Measurements from ENCODE around the gene EFL1.

EFL1 gene

GRCh38 chr15:82172506-82172905 is 90.0 kb downstream of the EFL1 start:
- intact Hi-C loops (cut with DNase I), result no loop called here
- no peak for DNase-seq

- intact Hi-C loops (cut with DNase I), result no loop called here
- DNase-seq, result no peak
These were observed 93.8 kb downstream of the EFL1 start for GRCh38 chr15:82168757-82169156.

GRCh38 chr15:82168296-82168695 is 94.2 kb downstream of the EFL1 start:
- peak in 1 of 10 donors; percentile 66 for DNase-seq
- intact Hi-C loops (cut with DNase I), result no loop called here

GRCh38 chr15:82165948-82166376 is 96.6 kb downstream of the EFL1 start:
- intact Hi-C loops (cut with DNase I), result no loop called here
- DNase-seq, result no peak

GRCh38 chr15:82159922-82160321 is 102.6 kb downstream of the EFL1 start:
- DNase-seq, result no peak
- intact Hi-C loops (cut with DNase I), result no loop called here

- DNase-seq, result no peak
- intact Hi-C loops (cut with DNase I), result no loop called here
These were observed 103.7 kb downstream of the EFL1 start for GRCh38 chr15:82158811-82159210.

- DNase-seq, result no peak
- intact Hi-C loops (cut with DNase I), result no loop called here
These were observed 111.9 kb downstream of the EFL1 start for GRCh38 chr15:82150645-82151044.

GRCh38 chr15:82146990-82147461 is 115.5 kb downstream of the EFL1 start:
- intact Hi-C loops (cut with DNase I), result no loop called here
- no peak for DNase-seq

- intact Hi-C loops (cut with DNase I), result no loop called here
- DNase-seq, result no peak
These were observed 116.0 kb downstream of the EFL1 start for GRCh38 chr15:82146576-82146975.

GRCh38 chr15:82143390-82144385 is 118.8 kb downstream of the EFL1 start:
- intact Hi-C loops (cut with DNase I), result no loop called here

GRCh38 chr15:82140886-82141285 is 121.6 kb downstream of the EFL1 start:
- intact Hi-C loops (cut with DNase I), result loop anchor here (2.0 kb wide), 1 partner anchor 660 kb away; no protein-coding TSS in a partner anchor

More at GRCh38 chr15:82143390-82144385, 118.8 kb downstream of the EFL1 start:
- no peak for DNase-seq

GRCh38 chr15:82139823-82140268 is 122.7 kb downstream of the EFL1 start:
- DNase-seq, result no peak
- intact Hi-C loops (cut with DNase I), result loop anchor here (2.0 to 5.0 kb wide), 2 partner anchors 93 to 659 kb away; partner anchors contain the start of gene MEX3B

More at GRCh38 chr15:82140886-82141285, 121.6 kb downstream of the EFL1 start:
- DNase-seq, result no peak

- intact Hi-C loops (cut with DNase I), result loop anchor here (5.0 kb wide), 1 partner anchor 91 kb away; the partner anchor contains the start of gene MEX3B
- DNase-seq, result no peak
These were observed 124.2 kb downstream of the EFL1 start for GRCh38 chr15:82138306-82138705.

GRCh38 chr15:82137261-82137660 is 125.3 kb downstream of the EFL1 start:
- intact Hi-C loops (cut with DNase I), result loop anchor here (5.0 kb wide), 1 partner anchor 90 kb away; the partner anchor contains the start of gene MEX3B
- no peak for DNase-seq

- intact Hi-C loops (cut with DNase I), result loop anchor here (5.0 kb wide), 1 partner anchor 89 kb away; the partner anchor contains the start of gene MEX3B
- DNase-seq, result no peak
These were observed 126.4 kb downstream of the EFL1 start for GRCh38 chr15:82136120-82136519.

GRCh38 chr15:82135638-82136037 is 126.9 kb downstream of the EFL1 start:
- no peak for DNase-seq
- intact Hi-C loops (cut with DNase I), result loop anchor here (5.0 kb wide), 1 partner anchor 88 kb away; the partner anchor contains the start of gene MEX3B

GRCh38 chr15:82134461-82134860 is 128.1 kb downstream of the EFL1 start:
- intact Hi-C loops (cut with DNase I), result no loop called here
- DNase-seq, result no peak

GRCh38 chr15:82133251-82133650 is 129.3 kb downstream of the EFL1 start:
- intact Hi-C loops (cut with DNase I), result no loop called here
- DNase-seq, result no peak

GRCh38 chr15:82132742-82133141 is 129.8 kb downstream of the EFL1 start:
- no peak for DNase-seq
- intact Hi-C loops (cut with DNase I), result no loop called here

GRCh38 chr15:82132096-82132495 is 130.4 kb downstream of the EFL1 start:
- no peak for DNase-seq
- intact Hi-C loops (cut with DNase I), result no loop called here

- intact Hi-C loops (cut with DNase I), result no loop called here
- DNase-seq, result no peak
These were observed 132.3 kb downstream of the EFL1 start for GRCh38 chr15:82130248-82130647.
